Measurements from ENCODE around the gene PTPN23.

DNA sequence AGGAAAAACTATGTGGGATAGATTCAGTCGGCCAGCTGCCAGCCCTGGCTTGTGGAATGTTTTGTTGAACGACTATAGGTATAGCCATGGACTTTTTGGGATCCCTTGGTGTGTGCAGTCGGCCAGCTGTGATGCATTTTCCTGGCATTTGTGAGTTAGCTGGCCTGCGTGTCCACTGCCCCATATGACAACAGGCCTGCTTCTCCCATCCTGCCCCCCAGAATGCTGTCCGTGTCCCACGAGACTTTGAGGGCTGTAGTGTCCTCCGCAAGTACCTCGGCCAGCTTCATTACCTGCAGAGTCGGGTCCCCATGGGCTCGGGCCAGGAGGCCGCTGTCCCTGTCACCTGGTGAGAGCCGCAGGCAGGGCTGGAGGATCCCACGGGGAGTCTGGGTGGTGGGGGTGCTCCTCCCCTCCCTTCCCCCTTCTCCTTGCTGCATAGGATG lies 23.6 kb downstream of the PTPN23 start:
- TF ChIP-seq POLR2A (conservative IDR thresholded peaks at IDR 0.05) (no peak), ZNF830 (CRISPR knock-in tag; IDR thresholded peaks at IDR 0.05) (no peak), NCOA2 (IDR thresholded peaks at IDR 0.05; ENCODE audit: partially characterized antibody in 2 of 2) (no peak), ZNF644 (tag; IDR thresholded peaks at IDR 0.05; ENCODE audit: low read depth) (no peak), HNRNPLL (IDR thresholded peaks at IDR 0.05; ENCODE audit: low read depth, low read length, poor library complexity, severe bottlenecking) (no peak), RAD21 (CRISPR knock-in tag; conservative IDR thresholded peaks at IDR 0.05 in 1 of 2, IDR thresholded peaks at IDR 0.05 in 1 of 2) (no peak)
- TF ChIP-seq, protein P1, sequence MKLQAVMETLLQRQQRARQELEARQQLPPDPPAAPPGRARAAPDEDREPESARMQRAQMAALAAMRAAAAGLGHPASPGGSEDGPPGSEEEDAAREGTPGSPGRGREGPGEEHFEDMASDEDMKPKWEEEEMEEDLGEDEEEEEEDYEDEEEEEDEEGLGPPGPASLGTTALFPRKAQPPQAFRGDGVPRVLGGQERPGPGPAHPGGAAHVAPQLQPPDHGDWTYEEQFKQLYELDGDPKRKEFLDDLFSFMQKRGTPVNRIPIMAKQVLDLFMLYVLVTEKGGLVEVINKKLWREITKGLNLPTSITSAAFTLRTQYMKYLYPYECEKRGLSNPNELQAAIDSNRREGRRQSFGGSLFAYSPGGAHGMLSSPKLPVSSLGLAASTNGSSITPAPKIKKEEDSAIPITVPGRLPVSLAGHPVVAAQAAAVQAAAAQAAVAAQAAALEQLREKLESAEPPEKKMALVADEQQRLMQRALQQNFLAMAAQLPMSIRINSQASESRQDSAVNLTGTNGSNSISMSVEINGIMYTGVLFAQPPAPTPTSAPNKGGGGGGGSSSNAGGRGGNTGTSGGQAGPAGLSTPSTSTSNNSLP (IDR thresholded peaks at IDR 0.05; ENCODE audit: borderline replicate concordance, low read depth, low read length), result no peak
